NCI-H510A (cell line): ENCODE measurements around the gene SETDB2.

Experiments
- DNase-seq: peaks from one replicate; lab custom pipeline; 2025; lab: John Stamatoyannopoulos, UW

SETDB2 gene

GRCh38 chr13:49530457-49530856, 86.4 kb downstream of the SETDB2 start:
- no peak for DNase-seq

- DNase-seq = no peak
These were observed 88.5 kb downstream of the SETDB2 start for GRCh38 chr13:49532593-49532992.

DNA sequence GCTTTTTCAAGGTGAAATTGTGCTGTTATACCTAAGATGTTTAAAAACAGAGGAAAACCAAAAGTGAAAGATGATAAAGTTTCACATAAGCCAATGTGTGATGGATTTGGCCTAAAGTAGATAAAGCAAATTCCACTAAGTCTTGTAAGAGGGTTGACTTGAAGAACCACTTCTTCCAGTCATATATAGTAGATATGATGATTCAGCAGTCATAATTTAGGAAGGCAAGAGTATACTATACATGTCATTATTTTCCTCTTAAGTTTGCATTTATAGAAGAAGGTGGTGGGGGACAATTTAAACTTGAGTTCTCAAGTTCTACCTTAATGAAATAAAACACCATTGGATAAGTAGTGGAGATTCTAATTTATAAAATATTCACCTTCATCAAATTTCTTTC, 88.9 kb downstream of the SETDB2 start:
- no peak for DNase-seq

- DNase-seq = no peak
These were observed 89.7 kb downstream of the SETDB2 start for GRCh38 chr13:49533591-49534269.

DNA sequence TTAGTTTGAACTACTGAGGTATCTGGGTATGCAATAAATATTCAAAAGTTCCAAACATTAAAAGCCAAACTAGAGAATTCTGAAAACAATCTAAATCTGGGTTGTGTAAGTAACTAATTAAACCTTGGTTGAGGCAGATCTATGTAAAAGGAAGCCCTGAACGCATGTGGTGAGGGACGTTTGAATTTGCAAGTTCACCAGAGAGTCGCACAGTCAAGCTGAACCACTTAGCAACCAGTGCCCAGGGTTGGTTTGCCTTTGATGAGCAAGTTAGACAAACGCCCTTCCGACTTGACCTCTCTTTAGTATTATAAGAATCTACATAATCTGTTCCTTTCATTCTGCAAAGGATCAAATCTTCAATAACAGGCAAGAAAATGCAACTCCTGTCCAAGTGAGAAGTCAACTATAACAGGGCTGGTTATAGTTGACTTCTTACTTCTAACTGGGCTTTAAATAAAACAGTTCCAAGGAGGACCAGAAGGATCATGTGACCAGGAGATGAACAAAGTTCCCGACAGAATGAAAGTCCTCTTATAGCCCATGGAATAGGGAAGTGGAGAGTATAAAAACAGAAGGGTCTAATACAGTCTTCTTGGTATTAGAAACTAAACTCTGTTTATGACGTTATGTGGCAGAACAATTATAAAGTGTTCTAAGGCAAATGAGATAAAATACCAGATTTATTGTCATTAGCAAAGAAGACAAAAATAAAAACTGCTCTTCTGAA, 92.2 kb downstream of the SETDB2 start:
- no peak for DNase-seq

- no peak for DNase-seq
These were observed 94.3 kb downstream of the SETDB2 start for GRCh38 chr13:49538404-49538803.

- no peak for DNase-seq
These were observed 95.2 kb downstream of the SETDB2 start for GRCh38 chr13:49539313-49539712.

GRCh38 chr13:49539746-49540145, 95.7 kb downstream of the SETDB2 start:
- no peak for DNase-seq

- no peak for DNase-seq
These were observed 96.5 kb downstream of the SETDB2 start for GRCh38 chr13:49540552-49540951.

DNA sequence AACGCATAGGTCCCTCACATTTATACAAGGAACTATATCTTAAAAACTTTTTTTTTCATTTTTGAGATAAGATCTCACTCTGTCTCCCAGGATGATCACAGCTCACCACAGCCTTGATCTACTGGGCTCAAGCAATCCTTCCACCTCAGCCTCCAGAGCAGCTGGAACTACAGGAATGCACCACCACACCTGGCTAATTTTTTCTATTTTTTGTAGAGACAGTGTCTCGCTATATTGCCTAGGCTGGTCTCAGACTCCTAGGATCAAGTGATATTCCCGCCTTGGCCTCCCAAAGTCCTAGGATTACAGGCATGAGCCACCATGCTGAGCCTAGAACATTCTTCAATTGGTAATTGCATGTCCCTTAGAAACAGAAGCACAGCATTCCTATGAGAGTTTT, 99.6 kb downstream of the SETDB2 start:
- DNase-seq = no peak
